Gastroesophageal sphincter (tissue), 3 donors: ENCODE measurements around the gene IL12B.

Experiments
- POLR2AphosphoS5 ChIP-seq: sonication (generic); formaldehyde crosslinking; IDR thresholded peaks from one replicate; pipeline ENCODE4 v1.6.1; 2017; ENCODE audit warnings: antibody characterized with exemption
- TF ChIP-seq, protein P1 (sequence below), 4 experiments: fragments of 200-600 bp in 2 of 4; fragments of 450-650 bp in 2 of 4; sonication (generic) in 1 of 4; IDR thresholded peaks; one replicate each; pipeline ENCODE4 v1.5.1; 2017 to 2019; ENCODE audit warnings: antibody characterized with exemption in 4 of 4, mild to moderate bottlenecking in 2 of 4, moderate library complexity in 2 of 4

DNA sequence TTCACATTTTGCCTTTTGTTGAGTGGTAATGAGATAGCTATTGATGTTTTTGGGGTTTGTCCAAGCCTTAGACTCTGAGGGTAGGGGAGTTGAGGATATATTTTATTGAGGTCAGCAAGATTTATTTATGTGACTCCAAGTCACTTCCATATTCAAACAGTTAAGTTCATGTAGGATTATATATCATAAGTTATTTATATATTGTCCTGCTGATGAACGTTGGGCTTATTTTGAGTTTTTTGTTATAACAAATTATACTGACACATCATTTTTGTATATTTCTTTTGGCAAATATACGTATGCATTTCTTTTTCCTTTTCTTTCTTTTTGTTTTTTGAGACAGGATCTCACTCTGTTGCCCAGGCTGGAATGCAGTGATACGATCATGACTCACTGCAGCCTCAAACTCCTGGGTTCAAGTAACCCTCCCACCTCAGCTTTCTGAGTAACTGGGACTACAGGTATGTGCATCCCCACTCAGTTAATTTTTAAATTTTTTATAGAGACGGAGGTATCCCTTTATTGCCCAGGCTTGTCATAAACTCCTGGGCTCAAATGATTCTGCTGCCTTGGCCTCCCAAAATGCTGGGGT is 23.5 kb upstream of the IL12B start:
- TF ChIP-seq, protein P1, sequence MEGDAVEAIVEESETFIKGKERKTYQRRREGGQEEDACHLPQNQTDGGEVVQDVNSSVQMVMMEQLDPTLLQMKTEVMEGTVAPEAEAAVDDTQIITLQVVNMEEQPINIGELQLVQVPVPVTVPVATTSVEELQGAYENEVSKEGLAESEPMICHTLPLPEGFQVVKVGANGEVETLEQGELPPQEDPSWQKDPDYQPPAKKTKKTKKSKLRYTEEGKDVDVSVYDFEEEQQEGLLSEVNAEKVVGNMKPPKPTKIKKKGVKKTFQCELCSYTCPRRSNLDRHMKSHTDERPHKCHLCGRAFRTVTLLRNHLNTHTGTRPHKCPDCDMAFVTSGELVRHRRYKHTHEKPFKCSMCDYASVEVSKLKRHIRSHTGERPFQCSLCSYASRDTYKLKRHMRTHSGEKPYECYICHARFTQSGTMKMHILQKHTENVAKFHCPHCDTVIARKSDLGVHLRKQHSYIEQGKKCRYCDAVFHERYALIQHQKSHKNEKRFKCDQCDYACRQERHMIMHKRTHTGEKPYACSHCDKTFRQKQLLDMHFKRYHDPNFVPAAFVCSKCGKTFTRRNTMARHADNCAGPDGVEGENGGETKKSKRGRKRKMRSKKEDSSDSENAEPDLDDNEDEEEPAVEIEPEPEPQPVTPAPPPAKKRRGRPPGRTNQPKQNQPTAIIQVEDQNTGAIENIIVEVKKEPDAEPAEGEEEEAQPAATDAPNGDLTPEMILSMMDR (IDR thresholded peaks at IDR 0.05), result no peak
- TF ChIP-seq POLR2AphosphoS5, result no peak
